DOHH2 (cell line): ENCODE results near the gene PALM.

Experiments
- EZH2phosphoT487 ChIP-seq: fragments of 200-600 bp; sonication (generic); IDR thresholded peaks from 2 replicates; pipeline ENCODE4 v1.6.1; 2017; ENCODE audit warnings: borderline replicate concordance, mild to moderate bottlenecking, antibody characterized with exemption, low read length, moderate library complexity, mixed read lengths
- TF ChIP-seq, protein P1 (sequence below): fragments of 200-600 bp; sonication (generic); IDR thresholded peaks from one replicate; pipeline ENCODE4 v1.5.1; 2014; ENCODE audit warnings: antibody characterized with exemption, mild to moderate bottlenecking, low read depth, low read length; ENCODE audit not compliant: poor library complexity, severe bottlenecking

DNA sequence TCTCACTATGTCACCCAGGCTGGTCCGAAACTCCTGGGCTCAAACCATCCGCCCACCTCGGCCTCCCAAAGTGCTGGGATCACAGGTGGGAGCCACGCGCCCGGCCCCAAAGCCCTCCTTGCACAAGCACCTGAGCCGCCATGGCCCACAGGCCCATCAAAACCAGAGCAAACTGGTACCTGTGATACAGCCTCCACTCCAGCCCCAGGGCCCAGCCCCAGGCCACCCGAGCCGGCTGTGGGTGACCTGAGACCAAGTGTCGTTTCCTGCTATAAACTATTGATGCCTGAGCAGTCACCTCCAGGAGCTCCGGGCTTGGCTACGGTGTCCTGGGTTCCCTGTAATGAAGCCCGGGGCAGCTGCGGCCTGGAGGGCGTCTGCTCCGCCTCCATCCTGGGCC is 78.8 kb downstream of the PALM start:
- TF ChIP-seq, protein P1, sequence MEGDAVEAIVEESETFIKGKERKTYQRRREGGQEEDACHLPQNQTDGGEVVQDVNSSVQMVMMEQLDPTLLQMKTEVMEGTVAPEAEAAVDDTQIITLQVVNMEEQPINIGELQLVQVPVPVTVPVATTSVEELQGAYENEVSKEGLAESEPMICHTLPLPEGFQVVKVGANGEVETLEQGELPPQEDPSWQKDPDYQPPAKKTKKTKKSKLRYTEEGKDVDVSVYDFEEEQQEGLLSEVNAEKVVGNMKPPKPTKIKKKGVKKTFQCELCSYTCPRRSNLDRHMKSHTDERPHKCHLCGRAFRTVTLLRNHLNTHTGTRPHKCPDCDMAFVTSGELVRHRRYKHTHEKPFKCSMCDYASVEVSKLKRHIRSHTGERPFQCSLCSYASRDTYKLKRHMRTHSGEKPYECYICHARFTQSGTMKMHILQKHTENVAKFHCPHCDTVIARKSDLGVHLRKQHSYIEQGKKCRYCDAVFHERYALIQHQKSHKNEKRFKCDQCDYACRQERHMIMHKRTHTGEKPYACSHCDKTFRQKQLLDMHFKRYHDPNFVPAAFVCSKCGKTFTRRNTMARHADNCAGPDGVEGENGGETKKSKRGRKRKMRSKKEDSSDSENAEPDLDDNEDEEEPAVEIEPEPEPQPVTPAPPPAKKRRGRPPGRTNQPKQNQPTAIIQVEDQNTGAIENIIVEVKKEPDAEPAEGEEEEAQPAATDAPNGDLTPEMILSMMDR: no peak
- no peak for TF ChIP-seq EZH2phosphoT487
